NB4 (cell line): ENCODE results near the gene EPHA5.

ENCODE experiments used
- DNase-seq: peaks from one replicate; pipeline ENCODE4 v3.0.0; 2010; ENCODE audit warnings: low read depth
- H3K4me3 ChIP-seq: one replicate; pipeline ENCODE4 v1.5.1; 2011; ENCODE audit warnings: mild to moderate bottlenecking, low read depth, low read length, moderate library complexity
- MYC ChIP-seq: IDR thresholded peaks from 2 replicates; pipeline ENCODE4 v1.6.1; 2011; ENCODE audit warnings: low read depth, low read length
- POLR2A ChIP-seq: IDR thresholded peaks from 2 replicates; pipeline ENCODE4 v1.6.1; 2011; ENCODE audit warnings: mild to moderate bottlenecking; ENCODE audit not compliant: insufficient read length; ENCODE audit errors: extremely low read depth
- TF ChIP-seq, protein P1 (sequence below): IDR thresholded peaks from 2 replicates; pipeline ENCODE4 v1.6.1; 2011; ENCODE audit warnings: low read depth, low read length
- TF ChIP-seq, protein P2 (sequence below): IDR thresholded peaks from one replicate; pipeline ENCODE4 v1.5.1; 2012; ENCODE audit warnings: low read depth, low read length

Gene EPHA5

DNA sequence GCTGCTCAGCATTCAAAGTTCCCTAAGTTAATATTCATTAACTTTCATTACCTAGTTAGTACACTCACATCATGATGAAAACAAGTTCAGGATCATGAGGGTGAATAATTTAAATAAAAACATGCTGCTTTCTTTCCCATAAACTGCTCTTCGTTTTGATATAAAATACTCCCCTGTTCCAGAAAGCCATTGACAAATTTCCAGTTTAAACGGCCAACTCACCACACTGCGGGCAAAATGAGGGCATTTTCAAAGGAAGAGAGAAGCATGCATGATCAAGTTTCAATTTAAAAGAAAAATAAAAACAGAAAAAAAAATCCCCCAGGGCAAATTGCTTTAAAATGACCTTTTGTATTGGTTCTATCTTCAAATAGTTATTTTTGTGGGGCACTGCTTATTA is 69.6 kb downstream of the EPHA5 start:
- DNase-seq: no peak

DNA sequence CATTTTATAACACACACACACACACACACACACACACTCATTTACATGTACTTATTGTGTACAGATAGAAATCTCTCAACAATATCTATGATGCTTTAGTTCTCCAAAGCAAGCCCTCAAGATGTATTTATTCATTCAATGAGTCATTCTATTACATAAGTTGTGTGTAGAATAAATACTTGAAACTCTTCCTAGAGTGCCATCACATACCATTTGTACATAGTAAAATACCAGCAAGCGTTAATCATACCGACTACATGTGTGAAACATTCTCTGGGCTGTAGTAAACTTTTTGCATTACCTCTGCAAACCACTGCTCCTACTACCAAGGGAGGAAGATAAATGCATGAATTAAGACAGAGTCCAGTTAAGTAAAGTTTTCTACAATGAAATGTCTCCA is 70.9 kb downstream of the EPHA5 start:
- no peak for DNase-seq
- TF ChIP-seq, protein P1, sequence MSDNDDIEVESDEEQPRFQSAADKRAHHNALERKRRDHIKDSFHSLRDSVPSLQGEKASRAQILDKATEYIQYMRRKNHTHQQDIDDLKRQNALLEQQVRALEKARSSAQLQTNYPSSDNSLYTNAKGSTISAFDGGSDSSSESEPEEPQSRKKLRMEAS: no peak
- TF ChIP-seq POLR2A (no peak), MYC (no peak)
- TF ChIP-seq, protein P2, sequence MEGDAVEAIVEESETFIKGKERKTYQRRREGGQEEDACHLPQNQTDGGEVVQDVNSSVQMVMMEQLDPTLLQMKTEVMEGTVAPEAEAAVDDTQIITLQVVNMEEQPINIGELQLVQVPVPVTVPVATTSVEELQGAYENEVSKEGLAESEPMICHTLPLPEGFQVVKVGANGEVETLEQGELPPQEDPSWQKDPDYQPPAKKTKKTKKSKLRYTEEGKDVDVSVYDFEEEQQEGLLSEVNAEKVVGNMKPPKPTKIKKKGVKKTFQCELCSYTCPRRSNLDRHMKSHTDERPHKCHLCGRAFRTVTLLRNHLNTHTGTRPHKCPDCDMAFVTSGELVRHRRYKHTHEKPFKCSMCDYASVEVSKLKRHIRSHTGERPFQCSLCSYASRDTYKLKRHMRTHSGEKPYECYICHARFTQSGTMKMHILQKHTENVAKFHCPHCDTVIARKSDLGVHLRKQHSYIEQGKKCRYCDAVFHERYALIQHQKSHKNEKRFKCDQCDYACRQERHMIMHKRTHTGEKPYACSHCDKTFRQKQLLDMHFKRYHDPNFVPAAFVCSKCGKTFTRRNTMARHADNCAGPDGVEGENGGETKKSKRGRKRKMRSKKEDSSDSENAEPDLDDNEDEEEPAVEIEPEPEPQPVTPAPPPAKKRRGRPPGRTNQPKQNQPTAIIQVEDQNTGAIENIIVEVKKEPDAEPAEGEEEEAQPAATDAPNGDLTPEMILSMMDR: no peak
- no peak overlapping the region for H3K4me3 ChIP-seq

More for the DNA sequence above, 69.6 kb downstream of the EPHA5 start:
- H3K4me3 ChIP-seq: no peak overlapping the region
- TF ChIP-seq, protein P1: no peak
- TF ChIP-seq, protein P2: no peak
- TF ChIP-seq MYC: no peak

DNA sequence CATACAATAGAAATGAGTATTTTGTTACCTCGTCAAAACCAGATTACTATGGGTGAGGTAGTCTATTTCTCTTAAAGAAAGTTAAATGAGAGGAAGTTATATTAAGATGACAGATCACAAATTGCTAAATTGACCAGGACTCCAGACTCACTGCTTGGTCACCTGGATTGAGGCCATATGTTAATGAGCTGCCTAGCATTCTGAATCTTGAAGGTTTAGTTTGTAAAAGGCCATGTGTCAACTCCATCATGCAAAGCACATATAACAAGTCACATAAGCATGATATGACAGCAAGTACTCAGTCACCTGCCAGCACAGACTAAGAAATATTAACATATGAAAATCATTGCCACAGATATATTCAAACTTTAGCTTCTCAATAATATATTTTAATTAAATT is 72.6 kb downstream of the EPHA5 start:
- no peak overlapping the region for H3K4me3 ChIP-seq
- DNase-seq: no peak
- TF ChIP-seq MYC (no peak), POLR2A (no peak)
- TF ChIP-seq, protein P1: no peak
- TF ChIP-seq, protein P2: no peak

DNA sequence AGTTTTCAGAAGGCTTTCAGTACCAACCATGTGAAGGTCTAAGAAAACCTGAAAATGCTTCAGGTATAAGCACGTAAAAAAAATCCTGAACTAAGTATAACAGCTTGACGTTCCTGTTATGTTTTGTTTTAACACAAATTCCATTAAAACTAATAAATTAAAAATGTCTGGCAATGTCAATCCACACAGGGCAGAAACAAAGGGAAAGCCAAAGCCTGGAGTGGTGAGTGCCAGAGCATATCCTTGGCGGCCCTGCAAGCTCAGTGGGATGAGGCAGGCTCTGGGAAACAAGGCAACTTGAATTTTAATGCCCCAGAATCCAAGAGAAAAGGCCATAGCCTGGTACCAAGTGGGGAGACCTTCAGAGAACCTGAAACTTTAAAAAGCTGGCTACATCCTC is 78.2 kb downstream of the EPHA5 start:
- no peak overlapping the region for H3K4me3 ChIP-seq
- DNase-seq: no peak
- TF ChIP-seq, protein P1: no peak
- no peak for TF ChIP-seq MYC
- TF ChIP-seq, protein P2: no peak
- no peak for TF ChIP-seq POLR2A

DNA sequence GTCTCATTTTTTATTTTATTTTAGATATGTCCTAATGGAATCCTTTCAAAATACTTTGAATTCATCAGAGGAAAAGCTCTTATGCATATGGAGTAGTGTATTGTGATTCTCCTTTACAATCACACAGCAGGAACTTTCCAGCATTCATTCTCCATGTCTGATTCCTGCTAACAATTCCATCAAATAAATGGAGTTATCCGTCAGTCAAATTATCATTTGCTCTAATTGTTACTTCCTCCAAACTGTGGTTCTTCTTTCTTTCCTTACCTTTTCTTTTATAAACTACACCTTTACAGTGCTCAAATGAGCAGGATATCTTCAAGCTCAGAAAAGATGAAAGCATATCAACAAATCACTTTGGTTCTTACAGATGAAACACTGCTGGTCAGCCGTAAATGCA is 80.4 kb downstream of the EPHA5 start:
- no peak overlapping the region for H3K4me3 ChIP-seq
- TF ChIP-seq, protein P1: no peak
- TF ChIP-seq POLR2A (no peak), MYC (no peak)
- TF ChIP-seq, protein P2: no peak

DNA sequence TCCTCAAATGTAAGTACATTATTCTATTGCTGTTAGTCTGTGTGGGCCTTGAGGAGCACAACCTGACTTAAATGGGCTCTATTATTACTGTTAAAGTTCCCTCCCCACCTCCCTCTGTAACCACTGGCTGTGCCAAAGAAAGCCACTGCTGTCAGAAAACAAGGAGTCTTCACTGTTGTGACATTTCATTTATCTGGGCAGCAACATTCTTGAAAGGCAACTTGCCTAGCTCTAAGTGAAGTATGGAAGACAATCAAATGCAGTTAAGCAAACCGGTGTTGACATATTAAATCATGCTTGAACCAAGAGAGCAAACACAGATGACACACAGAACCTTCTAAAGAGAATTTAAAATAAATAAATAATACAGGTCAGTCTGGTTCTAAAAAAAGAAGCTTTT is 81.0 kb downstream of the EPHA5 start:
- no peak for DNase-seq
- TF ChIP-seq, protein P2: no peak
- TF ChIP-seq MYC (no peak), POLR2A (no peak)
- TF ChIP-seq, protein P1: no peak
- H3K4me3 ChIP-seq: no peak overlapping the region

More for the DNA sequence above, 80.4 kb downstream of the EPHA5 start:
- no peak for DNase-seq
